ENCODE data around the gene API5.

GRCh38 chr11:43382614-43383013 lies 70.8 kb downstream of the API5 start:
- no peak for TF ChIP-seq CTCF (IDR thresholded peaks at IDR 0.05)
- TF ChIP-seq POLR2A (IDR thresholded peaks at IDR 0.05): no peak

All from Peyer's patch (tissue), 4 donors.